Fibroblast of villous mesenchyme (primary cell): ENCODE data around the gene PPEF1. TPM values are rescaled to one million over a fixed set of nuclear protein-coding genes. Genes with fewer than 3 reads are reported as not detected.
A peak's percentile ranks its signal among the peaks of the same experiment; 100 is the strongest.
"Not testable (repeated sequence)": the region's sequence is repeated elsewhere in the genome, so short reads cannot be mapped to it uniquely, and the experiment has no call there.

Experiments used
- DNase-seq: peaks from one replicate; pipeline ENCODE4 v3.0.0-alpha.2; 2010; ENCODE audit warnings: low read depth
- H3K4me3 ChIP-seq: 2 replicates; pipeline ENCODE4 v1.5.1; 2011; ENCODE audit warnings: low read depth, mild to moderate bottlenecking, low read length
- total RNA-seq: library from RNA; depleted of rRNA; stranded (reverse); fragments of >200 nt; gene quantifications from 2 replicates; pipeline ENCODE4 v1.2.3, GENCODE V29; 2012
- TF ChIP-seq, protein P1 (sequence below): IDR thresholded peaks from 2 replicates; pipeline ENCODE4 v1.5.1; 2012; ENCODE audit warnings: low read depth, mild to moderate bottlenecking, low read length; ENCODE audit not compliant: insufficient read depth

PPEF1 gene
- total RNA-seq, 1 donor: not detected

DNA sequence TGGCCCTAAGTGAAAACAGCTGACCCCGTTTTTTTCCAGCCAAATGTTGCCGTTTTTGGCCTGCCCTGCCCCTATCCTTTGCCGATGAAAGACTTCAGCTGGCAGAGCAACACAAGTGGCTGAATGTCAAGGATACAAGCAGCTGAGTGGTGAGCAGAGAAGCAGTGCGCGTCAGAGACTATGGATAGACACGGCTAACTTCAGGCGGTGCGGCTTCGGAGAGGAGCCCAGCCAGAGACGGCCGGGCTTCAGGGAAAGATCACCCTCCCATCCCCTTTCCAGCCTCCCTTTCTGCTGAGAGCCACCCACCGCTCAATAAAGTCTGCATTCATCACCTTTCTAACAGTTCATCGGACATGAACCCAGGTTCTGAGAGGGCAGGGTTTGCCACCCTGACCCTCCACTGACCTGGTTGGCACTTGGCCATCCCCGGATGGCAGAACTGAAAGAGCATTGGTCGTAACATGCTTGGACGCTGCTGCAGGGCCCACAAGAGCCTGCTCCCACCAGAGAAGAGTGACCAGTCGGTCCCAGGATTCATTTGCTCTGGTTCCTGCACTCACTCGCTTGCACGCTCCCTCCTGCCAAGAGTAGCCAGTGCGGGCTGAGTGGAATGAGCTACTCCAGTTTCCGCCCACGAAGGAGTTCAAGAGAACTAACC lies 125.8 kb downstream of the PPEF1 start:
- TF ChIP-seq, protein P1, sequence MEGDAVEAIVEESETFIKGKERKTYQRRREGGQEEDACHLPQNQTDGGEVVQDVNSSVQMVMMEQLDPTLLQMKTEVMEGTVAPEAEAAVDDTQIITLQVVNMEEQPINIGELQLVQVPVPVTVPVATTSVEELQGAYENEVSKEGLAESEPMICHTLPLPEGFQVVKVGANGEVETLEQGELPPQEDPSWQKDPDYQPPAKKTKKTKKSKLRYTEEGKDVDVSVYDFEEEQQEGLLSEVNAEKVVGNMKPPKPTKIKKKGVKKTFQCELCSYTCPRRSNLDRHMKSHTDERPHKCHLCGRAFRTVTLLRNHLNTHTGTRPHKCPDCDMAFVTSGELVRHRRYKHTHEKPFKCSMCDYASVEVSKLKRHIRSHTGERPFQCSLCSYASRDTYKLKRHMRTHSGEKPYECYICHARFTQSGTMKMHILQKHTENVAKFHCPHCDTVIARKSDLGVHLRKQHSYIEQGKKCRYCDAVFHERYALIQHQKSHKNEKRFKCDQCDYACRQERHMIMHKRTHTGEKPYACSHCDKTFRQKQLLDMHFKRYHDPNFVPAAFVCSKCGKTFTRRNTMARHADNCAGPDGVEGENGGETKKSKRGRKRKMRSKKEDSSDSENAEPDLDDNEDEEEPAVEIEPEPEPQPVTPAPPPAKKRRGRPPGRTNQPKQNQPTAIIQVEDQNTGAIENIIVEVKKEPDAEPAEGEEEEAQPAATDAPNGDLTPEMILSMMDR: no peak
- no peak for DNase-seq
- no peak overlapping the region for H3K4me3 ChIP-seq

DNA sequence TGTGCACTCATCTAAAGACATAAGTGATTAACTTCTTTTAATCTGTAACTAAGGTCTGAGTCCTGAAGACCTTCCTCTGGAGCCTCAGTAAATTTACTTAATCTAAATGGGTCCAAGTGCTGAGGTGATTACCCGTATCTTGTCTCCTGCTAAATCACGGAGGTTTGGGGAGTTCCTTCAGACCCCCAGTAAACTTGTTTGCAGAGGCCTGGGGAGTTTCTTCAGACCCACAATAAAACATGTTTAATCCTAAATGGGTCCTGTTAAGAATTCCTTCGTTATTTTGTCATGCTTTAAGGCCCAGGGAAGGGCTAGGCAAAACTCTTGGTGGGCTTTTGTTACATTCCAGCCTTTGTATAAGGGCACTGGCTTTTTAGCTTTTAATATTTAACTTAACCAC lies 140.5 kb downstream of the PPEF1 start:
- DNase-seq, H3K4me3 ChIP-seq: not testable (repeated sequence)

DNA sequence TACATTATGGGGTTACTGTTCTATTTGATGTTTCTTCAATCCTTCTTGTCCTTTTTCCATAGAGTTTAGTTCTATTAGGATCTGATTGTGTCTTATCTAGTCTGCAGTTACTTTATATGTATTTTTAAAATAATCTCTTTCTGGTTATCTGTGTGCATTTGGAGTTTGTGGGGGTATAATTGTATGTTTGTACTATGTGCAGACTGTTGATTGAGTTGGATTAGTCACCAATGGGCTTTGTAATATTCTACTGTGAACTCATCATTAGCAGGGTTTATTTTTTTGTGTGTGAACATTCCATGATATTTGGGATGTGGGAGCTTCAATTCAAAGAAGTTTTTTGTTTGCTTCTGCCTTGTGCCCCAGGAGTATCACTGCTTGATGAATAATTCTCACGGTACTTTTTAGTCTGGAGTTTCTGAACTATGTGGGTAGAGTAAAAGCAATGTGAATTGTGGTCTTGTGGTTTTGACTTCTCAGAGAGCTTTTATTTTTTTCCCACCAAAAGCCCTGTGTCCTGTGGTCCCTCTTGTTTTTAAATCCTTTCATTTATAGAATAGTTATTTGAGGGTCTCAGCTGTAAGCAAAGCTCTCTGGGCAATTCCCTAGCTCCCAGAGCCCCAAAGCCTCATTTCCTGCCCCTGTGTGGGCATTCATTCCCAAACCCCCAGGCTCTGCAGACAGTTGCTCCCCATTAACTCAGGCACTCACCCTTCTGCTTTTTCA lies 148.6 kb downstream of the PPEF1 start:
- TF ChIP-seq, protein P1: no peak
- no peak overlapping the region for H3K4me3 ChIP-seq
- DNase-seq: no peak

DNA sequence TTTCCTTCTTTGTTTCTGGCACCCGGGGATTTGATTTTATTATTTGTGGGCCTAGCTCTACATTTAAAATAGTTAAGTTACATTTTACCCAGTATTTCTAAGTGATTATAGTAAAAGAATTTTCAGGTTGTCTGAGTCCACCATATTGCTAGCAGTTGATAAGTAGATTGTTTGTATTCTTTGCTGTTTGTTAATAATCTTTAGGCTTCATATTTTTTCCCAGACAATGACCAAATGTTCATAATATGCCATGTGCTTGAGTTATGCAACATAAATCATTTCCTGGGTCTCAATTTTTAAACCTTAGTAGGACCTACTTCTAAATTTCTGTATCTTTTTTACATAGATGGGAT lies 149.2 kb downstream of the PPEF1 start:
- H3K4me3 ChIP-seq: no peak overlapping the region
- TF ChIP-seq, protein P1: no peak
- no peak for DNase-seq

DNA sequence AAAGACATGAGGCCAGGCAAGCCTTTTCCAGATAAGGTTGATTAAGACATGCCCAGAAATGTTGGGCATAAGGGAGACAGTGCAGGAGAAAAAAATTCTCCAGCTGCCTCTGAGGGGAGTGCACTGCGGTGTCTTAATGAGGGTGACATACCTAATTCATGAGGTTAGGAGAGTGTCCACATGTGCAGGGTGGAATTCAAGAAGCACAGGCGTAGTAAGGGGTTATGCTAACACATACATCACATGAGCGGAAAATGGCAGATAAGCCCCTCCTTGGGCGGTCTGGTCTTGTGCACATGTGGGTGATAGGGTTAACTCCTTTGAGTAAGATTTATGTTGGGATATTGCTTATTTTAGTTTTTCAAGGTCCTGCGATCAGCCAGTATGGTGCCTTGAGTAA lies 154.1 kb downstream of the PPEF1 start:
- TF ChIP-seq, protein P1: no peak
- DNase-seq: no peak
- H3K4me3 ChIP-seq: no peak overlapping the region

DNA sequence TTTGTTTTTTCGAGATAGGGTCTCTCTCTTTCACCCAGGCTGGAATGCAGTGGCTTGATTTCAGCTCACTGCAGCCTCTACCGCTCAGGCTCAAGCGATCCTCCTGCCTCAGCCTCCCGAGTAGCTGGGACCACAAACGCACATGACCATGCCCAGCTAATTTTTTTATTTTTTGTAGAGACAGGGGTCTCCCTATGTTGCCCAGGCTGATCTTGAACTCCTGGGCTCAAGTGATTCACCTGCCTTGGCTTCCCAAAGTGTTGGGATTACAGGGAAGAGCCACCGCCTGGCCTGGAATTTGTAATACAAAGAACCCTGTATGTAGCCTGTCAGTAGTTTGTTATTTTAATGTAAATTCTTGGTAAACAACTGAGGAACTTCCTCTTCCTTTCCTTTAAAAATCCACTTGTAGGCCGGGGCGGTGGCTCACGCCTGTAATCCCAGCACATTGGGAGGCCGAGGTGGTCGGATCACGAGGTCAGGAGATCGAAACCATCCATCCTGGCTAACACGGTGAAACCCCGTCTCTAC lies 157.0 kb downstream of the PPEF1 start:
- TF ChIP-seq, protein P1: no peak
- no peak for DNase-seq
- no peak overlapping the region for H3K4me3 ChIP-seq

DNA sequence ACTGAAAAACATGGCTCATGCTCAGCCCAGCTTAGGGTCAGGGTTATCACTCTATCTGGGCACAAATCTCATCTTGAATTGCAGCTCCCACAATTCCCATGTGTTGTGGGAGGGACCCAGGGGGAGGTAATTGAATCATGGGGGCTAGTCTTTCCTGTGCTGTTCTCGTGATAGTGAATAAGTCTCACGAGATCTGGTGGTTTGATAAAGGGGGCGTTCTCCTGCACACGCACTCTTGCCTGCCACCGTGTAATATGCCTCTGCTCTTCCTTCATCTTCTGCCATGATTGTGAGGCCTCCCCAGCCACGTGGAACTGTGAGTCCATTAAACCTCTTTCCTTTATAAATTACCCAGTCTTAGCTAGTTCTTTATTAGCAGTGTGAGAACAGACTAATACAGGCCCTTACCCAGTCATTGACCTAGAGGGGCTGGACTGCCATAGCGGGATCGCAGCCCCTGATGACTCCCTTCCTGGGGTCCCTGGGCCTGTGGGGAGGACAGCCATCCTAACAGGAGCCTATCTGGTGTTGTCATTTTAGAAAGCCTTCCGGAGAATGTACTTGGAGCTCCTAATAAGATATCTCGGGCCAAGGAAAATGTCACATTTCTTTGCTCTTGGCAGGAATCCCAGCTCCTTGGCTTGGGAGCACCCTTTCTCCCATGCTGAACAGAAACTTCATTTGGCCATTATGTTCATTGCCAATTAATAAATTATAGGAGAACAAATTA lies 163.9 kb downstream of the PPEF1 start:
- no peak overlapping the region for H3K4me3 ChIP-seq
- DNase-seq: peak; percentile 7
- TF ChIP-seq, protein P1: no peak
